Gastroesophageal sphincter (tissue), 4 donors: ENCODE data around the gene LYSMD1. TPM values are rescaled to one million over a fixed set of nuclear protein-coding genes. Genes with fewer than 3 reads are reported as not detected.

Experiments used
- ATAC-seq: fragments of 150-250 bp; one replicate; pipeline ENCODE4 v1.9.1; 2016; ENCODE audit warnings: mild to moderate bottlenecking, moderate library complexity
- H3K27ac ChIP-seq, 4 donors: fragments of 200-600 bp; sonication (generic) in 3 of 4; 1 replicate in 3 of 4; 2 replicates in 1 of 4; pipeline ENCODE4 v1.5.1; 2016 to 2019
- H3K27me3 ChIP-seq: fragments of 200-600 bp; sonication (generic); one replicate; pipeline ENCODE4 v1.5.1; 2019
- H3K36me3 ChIP-seq, 2 donors: fragments of 200-600 bp; sonication (generic); one replicate each; pipeline ENCODE4 v1.5.1; 2019; ENCODE audit warnings: control low read depth in 1 of 2
- H3K4me1 ChIP-seq, 3 donors: fragments of 200-600 bp; sonication (generic); 1 replicate in 2 of 3; 2 replicates in 1 of 3; pipeline ENCODE4 v1.5.1; 2016 to 2019; ENCODE audit warnings: control low read depth in 2 of 3
- H3K4me3 ChIP-seq, 2 donors: fragments of 200-600 bp; sonication (generic); one replicate each; pipeline ENCODE4 v1.5.1; 2019; ENCODE audit warnings: mild to moderate bottlenecking in 1 of 2, moderate library complexity in 1 of 2
- H3K9me3 ChIP-seq, 3 donors: fragments of 200-600 bp; sonication (generic); one replicate each; pipeline ENCODE4 v1.5.1; 2017 to 2019; ENCODE audit warnings: control low read depth in 2 of 3
- CTCF ChIP-seq, 4 experiments: fragments of 200-600 bp in 2 of 4; fragments of 450-650 bp in 2 of 4; sonication (generic) in 1 of 4; IDR thresholded peaks; one replicate each; pipeline ENCODE4 v1.5.1; 2017 to 2019; ENCODE audit warnings: antibody characterized with exemption in 4 of 4, mild to moderate bottlenecking in 2 of 4, moderate library complexity in 2 of 4
- EP300 ChIP-seq: sonication (generic); formaldehyde crosslinking; IDR thresholded peaks from one replicate; pipeline ENCODE4 v1.6.1; 2017; ENCODE audit warnings: antibody characterized with exemption, mild to moderate bottlenecking
- POLR2A ChIP-seq, 2 donors: fragments of 450-650 bp; IDR thresholded peaks; one replicate each; pipeline ENCODE4 v1.6.1; 2017; ENCODE audit warnings: antibody characterized with exemption in 2 of 2, mild to moderate bottlenecking in 2 of 2, moderate library complexity in 1 of 2
- POLR2AphosphoS5 ChIP-seq: sonication (generic); formaldehyde crosslinking; IDR thresholded peaks from one replicate; pipeline ENCODE4 v1.6.1; 2017; ENCODE audit warnings: antibody characterized with exemption
- whole genome bisulfite sequencing, 2 donors: methylation state at CpG; one replicate each; pipeline ENCODE4 v1.1.5; 2018; ENCODE audit warnings: low coverage in 1 of 2; 5-methylcytosine and 5-hydroxymethylcytosine counted together
- total RNA-seq, 4 donors: library from RNA; depleted of rRNA; stranded (reverse); fragments of >200 nt; gene quantifications; one replicate each; pipeline ENCODE4 v1.1.0, GENCODE V29; 2016

Gene LYSMD1
- total RNA-seq, 4 donors from 2014 or later = 14.0 to 28.6 (median 14.4) TPM

- Histone ChIP-seq H3K36me3 (peaks cover 0 to 52% of the 10 kb centered on the region in 2 donors), H3K4me1 (peaks cover 4 to 63% (median 22%) of the 10 kb centered on the region in 3 donors), H3K4me3 (peak overlapping the region; percentile 70 to 96), H3K9me3 (no peaks in the 10 kb centered on the region), H3K27ac (peak overlapping the region; percentile 84 to 96 (median 90)), H3K27me3 (no peaks in the 10 kb centered on the region)
- 16 to 31% methylated on average over 5 to 6 of the region's 11 CpGs for WGBS, 2 donors
- ATAC-seq = peak; percentile 33
- TF ChIP-seq EP300 (no peak), POLR2A (IDR thresholded peaks at IDR 0.05) (peak in 1 of 2 donors; percentile 16), POLR2AphosphoS5 (peak; percentile 15), CTCF (IDR thresholded peaks at IDR 0.05) (no peak)
Measured at GRCh38 chr1:151164732-151165280, 896 bp downstream of the LYSMD1 start.

- Histone ChIP-seq H3K4me3 (no peak overlapping the region), H3K27ac (peak overlapping the region in 3 of 4 donors; percentile 5 to 39 (median 16)), H3K9me3 (no peaks in the 10 kb centered on the region), H3K27me3 (no peaks in the 10 kb centered on the region), H3K4me1 (peaks cover 0 to 50% (median 11%) of the 10 kb centered on the region in 3 donors), H3K36me3 (peaks cover 0 to 62% of the 10 kb centered on the region in 2 donors)
- ATAC-seq = no peak
- no peak for TF ChIP-seq CTCF (IDR thresholded peaks at IDR 0.05)
- TF ChIP-seq POLR2A (IDR thresholded peaks at IDR 0.05) = no peak
- no peak for TF ChIP-seq EP300
- no peak for TF ChIP-seq POLR2AphosphoS5
Measured at GRCh38 chr1:151159373-151159772, 6.3 kb downstream of the LYSMD1 start.

- H3K4me1 ChIP-seq = peaks cover 0 to 44% (median 5%) of the 10 kb centered on the region in 3 donors
- no peaks in the 10 kb centered on the region for H3K9me3 ChIP-seq
- H3K36me3 ChIP-seq = peaks cover 0 to 66% of the 10 kb centered on the region in 2 donors
- no peak overlapping the region for H3K4me3 ChIP-seq
- no peaks in the 10 kb centered on the region for H3K27me3 ChIP-seq
- 90 to 93% methylated on average over 2 to 3 of the region's 22 CpGs for WGBS, 2 donors
- ATAC-seq = peak; percentile 23
- TF ChIP-seq POLR2A (IDR thresholded peaks at IDR 0.05) (no peak), CTCF (IDR thresholded peaks at IDR 0.05) (no peak), POLR2AphosphoS5 (no peak), EP300 (no peak)
- H3K27ac ChIP-seq = peak overlapping the region in 3 of 4 donors; percentile 5 to 39 (median 16)
Measured at GRCh38 chr1:151158751-151159251, 6.9 kb downstream of the LYSMD1 start.

- no peaks in the 10 kb centered on the region for H3K27me3 ChIP-seq
- WGBS, 2 donors = 20 to 62% methylated on average over 1 to 3 of the region's 5 CpGs
- H3K36me3 ChIP-seq = peaks cover 0 to 66% of the 10 kb centered on the region in 2 donors
- H3K4me3 ChIP-seq = no peak overlapping the region
- TF ChIP-seq POLR2AphosphoS5 = no peak
- TF ChIP-seq POLR2A (IDR thresholded peaks at IDR 0.05) = no peak
- H3K9me3 ChIP-seq = no peaks in the 10 kb centered on the region
- peaks cover 0 to 39% (median 2%) of the 10 kb centered on the region in 3 donors for H3K4me1 ChIP-seq
- no peak for ATAC-seq
- H3K27ac ChIP-seq = peak overlapping the region in 2 of 4 donors; percentile 5 to 16
Measured at GRCh38 chr1:151158326-151158725, 7.4 kb downstream of the LYSMD1 start.

- no peak for ATAC-seq
Measured at GRCh38 chr1:151157067-151157531, 8.6 kb downstream of the LYSMD1 start.

More at GRCh38 chr1:151157067-151157531, 8.6 kb downstream of the LYSMD1 start:
- H3K27me3 ChIP-seq = no peaks in the 10 kb centered on the region
- TF ChIP-seq POLR2AphosphoS5 (no peak), CTCF (IDR thresholded peaks at IDR 0.05) (no peak), EP300 (no peak), POLR2A (IDR thresholded peaks at IDR 0.05) (no peak)
- peak overlapping the region in 2 of 4 donors; percentile 24 to 48 for H3K27ac ChIP-seq
- H3K4me3 ChIP-seq = peak overlapping the region in 1 of 2 donors; percentile 38
- no peaks in the 10 kb centered on the region for H3K9me3 ChIP-seq
- peaks cover 0 to 27% (median 0%) of the 10 kb centered on the region in 3 donors for H3K4me1 ChIP-seq
- H3K36me3 ChIP-seq = peaks cover 0 to 64% of the 10 kb centered on the region in 2 donors
- 17 to 75% methylated on average over 1 to 4 of the region's 6 CpGs for WGBS, 2 donors
